Stimulated activated CD8-positive, alpha-beta memory T cell treated with anti-CD3 and anti-CD28 coated beads, Interleukin-15, amount 100 ng/mL, for 1 hour (primary cell): ENCODE results near the gene TMPRSS11A.

Experiments used
- DNase-seq: peaks from one replicate; pipeline ENCODE4 v3.0.0-alpha.2; 2020; ENCODE audit warnings: low read depth

Gene TMPRSS11A

GRCh38 chr4:67869580-67870190 lies 93.6 kb downstream of the TMPRSS11A start:
- DNase-seq = no peak

GRCh38 chr4:67861513-67861912 lies 101.8 kb downstream of the TMPRSS11A start:
- no peak for DNase-seq
